Psoas muscle (tissue), 8 donors: ENCODE measurements around the gene DNAI1. TPM values are rescaled to one million over a fixed set of nuclear protein-coding genes. Genes with fewer than 3 reads are reported as not detected.

ENCODE experiments used
- ATAC-seq, 4 donors: fragments of 200-7000 bp; cut with Tn5 transposase; one replicate each; pipeline ENCODE4 v1.9.1; 2020; ENCODE audit warnings: moderate library complexity in 3 of 4, mild to moderate bottlenecking in 2 of 4
- DNase-seq, 2 donors: peaks; one replicate each; pipeline ENCODE4 v3.0.0-alpha.2; 2020
- H3K27ac ChIP-seq: fragments of 200-600 bp; one replicate; pipeline ENCODE4 v1.8.0; 2022
- H3K27me3 ChIP-seq, 3 donors: fragments of 200-600 bp in 1 of 3; one replicate each; pipeline versions ENCODE4 v1.6.1 to v1.8.0; 2013 to 2022; ENCODE audit warnings: low read length in 2 of 3, mild to moderate bottlenecking in 2 of 3, moderate library complexity in 1 of 3; ENCODE audit not compliant: insufficient read depth in 3 of 3
- H3K36me3 ChIP-seq, 2 donors: fragments of 200-600 bp in 1 of 2; one replicate each; pipeline versions ENCODE4 v1.6.1 to v1.8.0; 2013 to 2022; ENCODE audit warnings: low read depth in 1 of 2, mild to moderate bottlenecking in 1 of 2, moderate library complexity in 1 of 2; ENCODE audit not compliant: insufficient read depth in 1 of 2
- H3K4me1 ChIP-seq: fragments of 200-600 bp; one replicate; pipeline ENCODE4 v1.8.0; 2022
- H3K4me3 ChIP-seq: fragments of 200-600 bp; one replicate; pipeline ENCODE4 v1.8.0; 2022; ENCODE audit warnings: mild to moderate bottlenecking
- H3K9me3 ChIP-seq: fragments of 200-600 bp; one replicate; pipeline ENCODE4 v1.8.0; 2022
- CTCF ChIP-seq: fragments of 200-600 bp; IDR thresholded peaks from one replicate; pipeline ENCODE4 v1.8.0; 2022; ENCODE audit warnings: antibody characterized with exemption
- WGBS, 3 donors: extraction: QIAGEN DNeasy Blood & Tissue Kit; methylation state at CpG; one replicate each; pipeline versions ENCODE4 v1.1.6 to v1.1.7; 2013; 5-methylcytosine and 5-hydroxymethylcytosine counted together
- intact Hi-C, 2 donors: fragments of 100-400 bp; cut with DNase I; formaldehyde crosslinking; loops; one replicate each; pipeline versions ENCODE4 v1.11.0 to v1.14.2; 2022
- polyA plus RNA-seq, 3 donors: library from polyadenylated mRNA; stranded (reverse); fragments of 200-250 nt; gene quantifications; one replicate each; pipeline ENCODE4 v1.2.3, GENCODE V29; 2013
- total RNA-seq, 4 donors: library from RNA; stranded (reverse); fragmentation: NEBNext Ultra II Directional in 2 of 4; extraction: Animal tissue kit (Norgen Biotek cat#: 25700) in 2 of 4; gene quantifications; one replicate each; pipeline versions ENCODE4 v1.2.1 to v1.2.4, GENCODE V29; 2021 to 2023
- donor health status: healthy with polysubstance abuse.
- donor health status: DM: no; HTN: no; CAD: no; lungs with moderate emphysema.
- donor health status: Bipolar disorder and iron deficiency.
- donor health status: healthy.
- donor health status: DM: yes; HTN: yes; CAD: no.
- donor health status: DM: no; HTN: no; CAD: no.
- donor health status: DM: no; HTN: no; CAD: no.
- donor health status: DM: yes; HTN: yes; CAD: no.

The DNAI1 gene
- total and polyA plus RNA-seq, 7 donors, result 0.04 to 0.70 (median 0.27) TPM; not detected in 3

- ATAC-seq (no peak), DNase-seq (no peak)
- 92 to 100% (median 96%) methylated on average over 1 of the region's 1 CpG for WGBS, 3 donors
- Histone ChIP-seq H3K4me3 (no peak overlapping the region), H3K27ac (no peak overlapping the region), H3K9me3 (no peaks in the 10 kb centered on the region), H3K27me3 (no peaks in the 10 kb centered on the region), H3K4me1 (peaks cover 65% of the 10 kb centered on the region), H3K36me3 (no peaks in the 10 kb centered on the region)
- TF ChIP-seq CTCF, result no peak
- intact Hi-C loops, result no loop called here
These were observed 11.7 kb upstream of the DNAI1 start for GRCh38 chr9:34446951-34447350.

- Histone ChIP-seq H3K36me3 (no peaks in the 10 kb centered on the region), H3K27me3 (no peaks in the 10 kb centered on the region), H3K9me3 (no peaks in the 10 kb centered on the region), H3K4me3 (no peak overlapping the region), H3K27ac (peak overlapping the region; percentile 46), H3K4me1 (peaks cover 81% of the 10 kb centered on the region)
- WGBS, 3 donors, result 63 to 67% (median 64%) methylated on average over 10 of the region's 10 CpGs
- no peak for TF ChIP-seq CTCF
- no peak for DNase-seq
- intact Hi-C loops, result loop anchor here in 1 of 2 donors (5.0 kb wide), 1 partner anchor 38 kb away; no protein-coding TSS in a partner anchor
- no peak for ATAC-seq
These were observed 8.0 kb upstream of the DNAI1 start for GRCh38 chr9:34450644-34451043.

- peaks cover 85% of the 10 kb centered on the region for H3K4me1 ChIP-seq
- WGBS, 3 donors, result 72 to 81% (median 79%) methylated on average over 2 of the region's 2 CpGs
- ATAC-seq (no peak), DNase-seq (no peak)
- H3K27ac ChIP-seq, result peak overlapping the region; percentile 46
- H3K9me3 ChIP-seq, result no peaks in the 10 kb centered on the region
- H3K4me3 ChIP-seq, result no peak overlapping the region
- TF ChIP-seq CTCF, result no peak
- intact Hi-C loops, result loop anchor here in 1 of 2 donors (5.0 kb wide), 1 partner anchor 39 kb away; no protein-coding TSS in a partner anchor
- H3K27me3 ChIP-seq, result no peaks in the 10 kb centered on the region
- H3K36me3 ChIP-seq, result no peaks in the 10 kb centered on the region
These were observed 7.5 kb upstream of the DNAI1 start for GRCh38 chr9:34451135-34451534.

GRCh38 chr9:34451545-34451944 is 7.1 kb upstream of the DNAI1 start:
- peak in 1 of 4 donors; percentile 28 for ATAC-seq
- Histone ChIP-seq H3K36me3 (no peaks in the 10 kb centered on the region), H3K27ac (peak overlapping the region; percentile 46), H3K4me1 (peaks cover 85% of the 10 kb centered on the region), H3K9me3 (no peaks in the 10 kb centered on the region), H3K4me3 (no peak overlapping the region), H3K27me3 (no peaks in the 10 kb centered on the region)
- no peak for TF ChIP-seq CTCF
- DNase-seq, result no peak
- 50 to 69% (median 66%) methylated on average over 3 of the region's 3 CpGs for WGBS, 3 donors
- intact Hi-C loops, result loop anchor here in 1 of 2 donors (5.0 kb wide), 1 partner anchor 39 kb away; no protein-coding TSS in a partner anchor

GRCh38 chr9:34452568-34452967 is 6.0 kb upstream of the DNAI1 start:
- intact Hi-C loops, result loop anchor here in 1 of 2 donors (5.0 kb wide), 1 partner anchor 40 kb away; no protein-coding TSS in a partner anchor
- Histone ChIP-seq H3K27me3 (no peaks in the 10 kb centered on the region), H3K9me3 (no peaks in the 10 kb centered on the region), H3K4me1 (peaks cover 80% of the 10 kb centered on the region), H3K4me3 (no peak overlapping the region), H3K36me3 (no peaks in the 10 kb centered on the region), H3K27ac (no peak overlapping the region)
- whole genome bisulfite sequencing, 3 donors, result 72 to 75% (median 73%) methylated on average over 2 of the region's 2 CpGs
- no peak for TF ChIP-seq CTCF
- no peak for DNase-seq
- no peak for ATAC-seq
